Keratinocyte (primary cell): ENCODE data around the gene CNDP2. TPM values are rescaled to one million over a fixed set of nuclear protein-coding genes. Genes with fewer than 3 reads are reported as not detected.

ENCODE experiments used
- DNase-seq: peaks from one replicate; pipeline ENCODE4 v3.0.0-alpha.2; 2011; ENCODE audit warnings: low read depth, missing footprints, low spot score
- FAIRE-seq: peaks from 2 replicates; lab custom pipeline; 2011; peaks lifted over from hg19 to GRCh38; lab: Jason Lieb, UNC
- H2AFZ ChIP-seq: 2 replicates; pipeline ENCODE4 v1.6.0; 2012; ENCODE audit warnings: low read length, control low read depth, inconsistent platforms; ENCODE audit not compliant: control insufficient read depth
- H3K27ac ChIP-seq: 2 replicates; pipeline ENCODE4 v1.5.1; 2011; ENCODE audit warnings: low read length; ENCODE audit not compliant: control insufficient read depth, insufficient read depth
- H3K27me3 ChIP-seq: 3 replicates; pipeline ENCODE4 v1.6.0; 2011; ENCODE audit warnings: low read length; ENCODE audit not compliant: control insufficient read depth, insufficient read depth; ENCODE audit errors: extremely low read depth
- H3K36me3 ChIP-seq, 2 experiments: 2 replicates in 1 of 2; 3 replicates in 1 of 2; pipeline ENCODE4 v1.5.1; 2011; ENCODE audit warnings: low read length in 2 of 2, mild to moderate bottlenecking in 1 of 2; ENCODE audit not compliant: control insufficient read depth in 2 of 2, insufficient read depth in 2 of 2; ENCODE audit errors: extremely low read depth in 1 of 2
- H3K4me1 ChIP-seq: 3 replicates; pipeline ENCODE4 v1.5.1; 2011; ENCODE audit warnings: low read length; ENCODE audit not compliant: control insufficient read depth, insufficient read depth; ENCODE audit errors: extremely low read depth
- H3K4me2 ChIP-seq: 3 replicates; pipeline ENCODE4 v1.6.0; 2011; ENCODE audit warnings: low read depth, low read length; ENCODE audit not compliant: control insufficient read depth, insufficient read depth; ENCODE audit errors: extremely low read depth
- H3K4me3 ChIP-seq, 3 experiments: fragments of 200-600 bp in 1 of 3; sonication (generic) in 1 of 3; 2 replicates in 2 of 3; 3 replicates in 1 of 3; pipeline ENCODE4 v1.5.1; 2011 to 2016; ENCODE audit warnings: low read length in 3 of 3, mild to moderate bottlenecking in 3 of 3, control low read depth in 2 of 3, inconsistent platforms in 1 of 3, low read depth in 1 of 3, mixed read lengths in 1 of 3, mixed run types in 1 of 3, moderate library complexity in 1 of 3; ENCODE audit not compliant: control insufficient read depth in 2 of 3, insufficient read depth in 2 of 3; ENCODE audit errors: extremely low read depth in 1 of 3
- H3K79me2 ChIP-seq: 2 replicates; pipeline ENCODE4 v1.6.0; 2012; ENCODE audit warnings: low read length; ENCODE audit not compliant: control insufficient read depth, insufficient read depth
- H3K9ac ChIP-seq: 3 replicates; pipeline ENCODE4 v1.6.0; 2011; ENCODE audit warnings: low read length; ENCODE audit not compliant: control insufficient read depth, insufficient read depth; ENCODE audit errors: extremely low read depth
- H3K9me1 ChIP-seq: 3 replicates; pipeline ENCODE4 v1.6.0; 2011; ENCODE audit warnings: low read length; ENCODE audit not compliant: control insufficient read depth, insufficient read depth; ENCODE audit errors: extremely low read depth
- H3K9me3 ChIP-seq: 2 replicates; pipeline ENCODE4 v1.5.1; 2012; ENCODE audit warnings: low read depth, low read length; ENCODE audit not compliant: control insufficient read depth
- H4K20me1 ChIP-seq: 3 replicates; pipeline ENCODE4 v1.6.0; 2011; ENCODE audit warnings: low read length; ENCODE audit not compliant: control insufficient read depth, insufficient read depth; ENCODE audit errors: extremely low read depth
- CTCF ChIP-seq, 3 experiments: IDR thresholded peaks in 1 of 3; conservative IDR thresholded peaks in 1 of 3; optimal IDR thresholded peaks in 1 of 3; 2 replicates in 2 of 3; 3 replicates in 1 of 3; pipeline versions ENCODE3 to v1.5.1; 2011; ENCODE audit warnings: low read length in 3 of 3, mild to moderate bottlenecking in 3 of 3, moderate library complexity in 2 of 3, control low read depth in 1 of 3, inconsistent platforms in 1 of 3; ENCODE audit not compliant: insufficient read depth in 2 of 3; ENCODE audit errors: extremely low read depth in 1 of 3
- EZH2 ChIP-seq: IDR thresholded peaks from one replicate; pipeline ENCODE4 v1.6.1; 2012; ENCODE audit warnings: inconsistent platforms, mild to moderate bottlenecking, low read length, moderate library complexity
- dilution Hi-C: fragments of 300-500 bp; cut with MboI; formaldehyde crosslinking; loops from one replicate; pipeline ENCODE4 v1.7.0; 2020; ENCODE audit warnings: low sequenced_read_pairs; ENCODE audit not compliant: extremely low pct_ligation_motif_present
- polyA plus RNA-seq, 5 experiments: library from polyadenylated mRNA; depleted of rRNA in 3 of 5; stranded (reverse) in 3 of 5; stranded (forward) in 1 of 5; unstranded in 1 of 5; fragments of >200 nt; gene quantifications; 1 replicate in 1 of 5; 2 replicates in 3 of 5; 3 replicates in 1 of 5; pipeline versions ENCODE4 v1.2.1 to v1.2.3, GENCODE V29; 2011 to 2012; ENCODE audit warnings: missing spikeins in 2 of 5, low read depth in 1 of 5, low replicate concordance in 1 of 5

Gene CNDP2
- polyA plus RNA-seq, 1 donor (not counting 4 experiments of a cell fraction or from before 2014, with no cell fraction given): 126 TPM

- Histone ChIP-seq H3K9ac (no peak overlapping the region), H3K27me3 (no peaks in the 10 kb centered on the region), H3K36me3 (peaks cover 30 to 33% of the 10 kb centered on the region in 2 experiments), H3K4me2 (no peak overlapping the region), H3K9me3 (no peaks in the 10 kb centered on the region), H3K4me1 (no peaks in the 10 kb centered on the region), H3K79me2 (peaks cover 2% of the 10 kb centered on the region), H3K4me3 (no peak overlapping the region), H4K20me1 (no peaks in the 10 kb centered on the region), H3K9me1 (no peaks in the 10 kb centered on the region), H2AFZ (no peak overlapping the region), H3K27ac (no peak overlapping the region)
- TF ChIP-seq EZH2: no peak
- TF ChIP-seq CTCF (optimal IDR thresholded peaks at IDR 0.05 in 1 of 3, IDR thresholded peaks at IDR 0.05 in 1 of 3, conservative IDR thresholded peaks at IDR 0.05 in 1 of 3; ENCODE audit: extremely low read depth in 1 of 3, insufficient read depth in 2 of 3, low read length in 3 of 3): no peak
- dilution Hi-C loops: no loop called here
- FAIRE-seq (no peak), DNase-seq (no peak)
Measured at GRCh38 chr18:74518456-74519295, 22.5 kb downstream of the CNDP2 start.

- no peak overlapping the region for H2AFZ ChIP-seq
- no peaks in the 10 kb centered on the region for H3K9me3 ChIP-seq
- dilution Hi-C loops: no loop called here
- H3K4me3 ChIP-seq: no peak overlapping the region
- FAIRE-seq: no peak
- no peak overlapping the region for H3K4me2 ChIP-seq
- H3K9ac ChIP-seq: no peak overlapping the region
- H4K20me1 ChIP-seq: no peaks in the 10 kb centered on the region
- no peaks in the 10 kb centered on the region for H3K4me1 ChIP-seq
- peaks cover 2% of the 10 kb centered on the region for H3K79me2 ChIP-seq
- TF ChIP-seq EZH2 (no peak), CTCF (optimal IDR thresholded peaks at IDR 0.05 in 1 of 3, IDR thresholded peaks at IDR 0.05 in 1 of 3, conservative IDR thresholded peaks at IDR 0.05 in 1 of 3; ENCODE audit: extremely low read depth in 1 of 3, insufficient read depth in 2 of 3, low read length in 3 of 3) (no peak)
- H3K9me1 ChIP-seq: no peaks in the 10 kb centered on the region
- no peak overlapping the region for H3K27ac ChIP-seq
- peaks cover 30% of the 10 kb centered on the region in 2 experiments for H3K36me3 ChIP-seq
- no peak for DNase-seq
- no peaks in the 10 kb centered on the region for H3K27me3 ChIP-seq
Measured at GRCh38 chr18:74519320-74520095, 23.3 kb downstream of the CNDP2 start.
